Endothelial cell of umbilical vein (primary cell): ENCODE data around the gene BANF2. TPM values are rescaled to one million over a fixed set of nuclear protein-coding genes. Genes with fewer than 3 reads are reported as not detected.

Experiments used
- BruUV-seq: library from RNA; stranded (reverse); fragments of 400-500 nt; replicated peaks from 2 replicates; lab custom pipeline; 2021; lab: Mats Ljungman, UMichigan
- CTCF ChIA-PET: fragments of 300-600, 350-600 bp; sonication (Branson Sonifier 250); formaldehyde crosslinking; loops from one replicate; lab custom pipeline; 2021; ENCODE audit warnings: antibody characterized with exemption, inconsistent platforms; lab: Charles Lee
- POLR2A ChIA-PET: fragments of 300-600, 350-600 bp; sonication (Branson Sonifier 250); formaldehyde crosslinking; loops from one replicate; lab custom pipeline; 2021; ENCODE audit warnings: antibody characterized with exemption, inconsistent platforms; lab: Charles Lee
- DNase-seq: peaks from one replicate; pipeline ENCODE4 v3.0.0-alpha.2; 2011; ENCODE audit warnings: low read depth, low spot score
- FAIRE-seq: peaks from 2 replicates; lab custom pipeline; 2011; peaks lifted over from hg19 to GRCh38; lab: Jason Lieb, UNC
- H2AFZ ChIP-seq: 2 replicates; pipeline ENCODE4 v1.6.0; 2012; ENCODE audit warnings: low read depth, low read length, control low read depth, inconsistent platforms
- H3K27ac ChIP-seq: 2 replicates; pipeline ENCODE4 v1.5.1; 2011; ENCODE audit warnings: low read depth, mild to moderate bottlenecking, control low read depth, low read length, moderate library complexity; ENCODE audit not compliant: insufficient read depth
- H3K27me3 ChIP-seq, 2 experiments: 2 replicates each; pipeline versions ENCODE4 v1.6.0 to v1.6.1; 2011; ENCODE audit warnings: low read length in 2 of 2, mixed read lengths in 1 of 2; ENCODE audit not compliant: control insufficient read depth in 2 of 2, insufficient read depth in 2 of 2
- H3K36me3 ChIP-seq, 2 experiments: 2 replicates in 1 of 2; 3 replicates in 1 of 2; pipeline ENCODE4 v1.5.1; 2011; ENCODE audit warnings: low read length in 2 of 2, mild to moderate bottlenecking in 1 of 2, moderate library complexity in 1 of 2; ENCODE audit not compliant: control insufficient read depth in 2 of 2, insufficient read depth in 2 of 2; ENCODE audit errors: extremely low read depth in 1 of 2
- H3K4me1 ChIP-seq: 3 replicates; pipeline ENCODE4 v1.5.1; 2011; ENCODE audit warnings: mild to moderate bottlenecking, low read length; ENCODE audit not compliant: control insufficient read depth, insufficient read depth; ENCODE audit errors: extremely low read depth
- H3K4me2 ChIP-seq: 2 replicates; pipeline ENCODE4 v1.6.1; 2011; ENCODE audit warnings: low read length, control low read depth, mixed read lengths; ENCODE audit not compliant: insufficient read depth
- H3K4me3 ChIP-seq, 3 experiments: fragments of 200-600 bp in 1 of 3; sonication (generic), shearing (Covaris generic) in 1 of 3; replicated peaks in 1 of 3; 2 replicates each; pipeline ENCODE4 v1.5.1; 2011 to 2016; ENCODE audit warnings: control low read depth in 3 of 3, low read length in 3 of 3, mild to moderate bottlenecking in 2 of 3, inconsistent platforms in 1 of 3, low read depth in 1 of 3, moderate library complexity in 1 of 3; ENCODE audit not compliant: insufficient read depth in 1 of 3
- H3K79me2 ChIP-seq: 2 replicates; pipeline ENCODE4 v1.6.0; 2012; ENCODE audit warnings: low read length, inconsistent platforms; ENCODE audit not compliant: control insufficient read depth, insufficient read depth
- H3K9ac ChIP-seq: replicated peaks from 2 replicates; pipeline ENCODE3; 2011; ENCODE audit warnings: low read length, control low read depth; ENCODE audit not compliant: insufficient read depth; ENCODE audit errors: extremely low read depth
- H3K9me1 ChIP-seq: replicated peaks from 3 replicates; pipeline ENCODE4 v1.6.0; 2011; ENCODE audit warnings: mild to moderate bottlenecking, low read length; ENCODE audit not compliant: control insufficient read depth, insufficient read depth; ENCODE audit errors: extremely low read depth
- H3K9me3 ChIP-seq: replicated peaks from 2 replicates; pipeline ENCODE4 v1.5.1; 2012; ENCODE audit warnings: low read length, inconsistent platforms; ENCODE audit not compliant: control insufficient read depth, insufficient read depth
- H4K20me1 ChIP-seq: replicated peaks from 2 replicates; pipeline ENCODE3; 2011; ENCODE audit warnings: mild to moderate bottlenecking, low read length; ENCODE audit not compliant: control insufficient read depth, insufficient read depth; ENCODE audit errors: extremely low read depth
- CTCF ChIP-seq, 2 donors: IDR thresholded peaks; 1 replicate in 1 of 2; 2 replicates in 1 of 2; pipeline ENCODE4 v1.5.1; 2011; ENCODE audit warnings: low read length in 2 of 2, mild to moderate bottlenecking in 2 of 2, moderate library complexity in 2 of 2, control low read depth in 1 of 2, inconsistent platforms in 1 of 2, low read depth in 1 of 2; ENCODE audit not compliant: insufficient read depth in 1 of 2; ENCODE audit errors: extremely low read depth in 1 of 2
- EZH2 ChIP-seq: IDR thresholded peaks from 2 replicates; pipeline ENCODE4 v1.6.1; 2012; ENCODE audit warnings: borderline replicate concordance, low read depth, mild to moderate bottlenecking, moderate library complexity, low read length, inconsistent platforms; ENCODE audit not compliant: severe bottlenecking
- FOS ChIP-seq: IDR thresholded peaks from 2 replicates; pipeline ENCODE4 v1.6.1; 2011; ENCODE audit warnings: mild to moderate bottlenecking, low read length, moderate library complexity, borderline replicate concordance; ENCODE audit not compliant: insufficient read depth
- GATA2 ChIP-seq: IDR thresholded peaks from 2 replicates; pipeline ENCODE4 v1.7.0; 2011; ENCODE audit warnings: low read depth, mild to moderate bottlenecking, moderate library complexity, mixed read lengths, low read length; ENCODE audit not compliant: insufficient read length, insufficient read depth
- JUN ChIP-seq: IDR thresholded peaks from 2 replicates; pipeline ENCODE4 v1.6.1; 2011; ENCODE audit warnings: borderline replicate concordance, low read depth; ENCODE audit not compliant: insufficient read length, insufficient read depth
- MAX ChIP-seq: IDR thresholded peaks from 2 replicates; pipeline ENCODE4 v1.6.1; 2011; ENCODE audit not compliant: insufficient read depth, insufficient read length
- MYC ChIP-seq: IDR thresholded peaks from one replicate; pipeline ENCODE4 v1.6.1; 2011; ENCODE audit warnings: mild to moderate bottlenecking, low read depth, low read length
- POLR2A ChIP-seq: IDR thresholded peaks from 2 replicates; pipeline ENCODE4 v1.6.1; 2012; ENCODE audit warnings: low read depth, mild to moderate bottlenecking, control low read depth, low read length
- POLR2AphosphoS5 ChIP-seq: IDR thresholded peaks from 2 replicates; pipeline ENCODE4 v1.6.1; 2012; ENCODE audit warnings: low read depth, mild to moderate bottlenecking, control low read depth, low read length, moderate library complexity; ENCODE audit not compliant: insufficient read depth
- dilution Hi-C: fragments of 300-500 bp; cut with MboI; formaldehyde crosslinking; loops from one replicate; pipeline ENCODE4 v1.15.0; 2019; ENCODE audit warnings: low sequenced_read_pairs; ENCODE audit not compliant: extremely low pct_ligation_motif_present
- intact Hi-C: fragments of 100-400 bp; cut with micrococcal nuclease; formaldehyde crosslinking; loops from one replicate; pipeline ENCODE4 v1.10.0; 2022
- polyA plus RNA-seq, 4 experiments: library from polyadenylated mRNA; depleted of rRNA in 3 of 4; stranded (reverse) in 3 of 4; unstranded in 1 of 4; fragments of >200 nt; gene quantifications; 2 replicates each; pipeline versions ENCODE4 v1.2.1 to v1.2.3, GENCODE V29; 2011 to 2012; ENCODE audit warnings: missing spikeins in 1 of 4
- total RNA-seq: library from RNA; stranded (reverse); gene quantifications from 2 replicates; pipeline ENCODE4 v1.2.3, GENCODE V29; 2021

Gene BANF2
- total and polyA plus RNA-seq, 2 donors (not counting 3 experiments of a cell fraction or from before 2014, with no cell fraction given), result not detected

GRCh38 chr20:17660667-17661066 is 39.1 kb upstream of the BANF2 start:
- Histone ChIP-seq H4K20me1 (no peaks in the 10 kb centered on the region), H3K27ac (no peak overlapping the region), H3K4me2 (no peak overlapping the region), H3K27me3 (no peaks in the 10 kb centered on the region), H3K4me1 (peaks cover 7% of the 10 kb centered on the region), H3K9me3 (no peaks in the 10 kb centered on the region), H3K9me1 (no peaks in the 10 kb centered on the region), H2AFZ (no peak overlapping the region), H3K4me3 (no peak overlapping the region), H3K79me2 (peaks cover 67% of the 10 kb centered on the region), H3K36me3 (peaks cover 11 to 17% of the 10 kb centered on the region in 2 experiments), H3K9ac (no peak overlapping the region)
- intact Hi-C loops, result no loop called here
- ChIA-PET POLR2A (no interaction called here), CTCF (no interaction called here)
- DNase-seq (no peak), FAIRE-seq (no peak)
- BruUV-seq, result no TSS peak
- dilution Hi-C loops, result no loop called here
- no peak for TF ChIP-seq JUN
- TF ChIP-seq POLR2A, result no peak
- TF ChIP-seq FOS, result no peak
- no peak for TF ChIP-seq CTCF (IDR thresholded peaks at IDR 0.05; ENCODE audit: extremely low read depth in 1 of 2, insufficient read depth in 1 of 2, low read depth in 1 of 2, low read length in 2 of 2)
- no peak for TF ChIP-seq EZH2
- TF ChIP-seq MAX, result no peak
- TF ChIP-seq GATA2, result no peak
- TF ChIP-seq MYC, result no peak
- TF ChIP-seq POLR2AphosphoS5, result no peak
